GM12878 (cell line): Measurements from ENCODE around the gene ADAMTS2. TPM values are rescaled to one million over a fixed set of nuclear protein-coding genes. Genes with fewer than 3 reads are reported as not detected.

Experiments used
- ATAC-seq: fragments of 200-7000 bp; cut with Tn5 transposase; 3 replicates; pipeline ENCODE4 v1.9.1; 2020; ENCODE audit warnings: mild to moderate bottlenecking, moderate library complexity
- BruUV-seq: library from RNA; stranded (reverse); fragments of 400-500 nt; replicated peaks from 2 replicates; lab custom pipeline; 2021; lab: Mats Ljungman, UMichigan
- CTCF ChIA-PET: fragments of 300-600 bp; sonication (Branson Sonifier 250); formaldehyde crosslinking; extraction: SDS; loops from one replicate; lab custom pipeline; 2021; ENCODE audit warnings: inconsistent platforms; lab: Yijun Ruan, JAX
- POLR2A ChIA-PET: fragments of 350-600 bp; formaldehyde crosslinking; extraction: SDS; loops from one replicate; lab custom pipeline; 2021; ENCODE audit warnings: inconsistent platforms; lab: Charles Lee
- RAD21 ChIA-PET: fragments of 300-600 bp; sonication (Branson Sonifier 250); formaldehyde crosslinking; loops from one replicate; lab custom pipeline; 2023; ENCODE audit warnings: antibody characterized with exemption; ENCODE audit not compliant: unreplicated experiment; lab: Charles Lee
- SMC1A ChIA-PET: fragments of 300-600 bp; sonication (Branson Sonifier 250); formaldehyde crosslinking; loops from one replicate; lab custom pipeline; 2023; ENCODE audit not compliant: unreplicated experiment, uncharacterized antibody; lab: Charles Lee
- DNase-seq: peaks from one replicate; pipeline ENCODE4 v3.0.0-alpha.2; 2011; ENCODE audit warnings: low read depth, low spot score
- FAIRE-seq: peaks from 3 replicates; lab custom pipeline; 2011; peaks lifted over from hg19 to GRCh38; lab: Jason Lieb, UNC
- H2AFZ ChIP-seq: 2 replicates; pipeline ENCODE4 v1.6.0; 2011; ENCODE audit warnings: low read depth, low read length, control low read depth; ENCODE audit not compliant: control insufficient read depth
- H3K27ac ChIP-seq: 2 replicates; pipeline ENCODE4 v1.5.1; 2011; ENCODE audit warnings: control low read depth; ENCODE audit not compliant: control insufficient read depth, insufficient read depth
- H3K27me3 ChIP-seq, 2 experiments: replicated peaks in 1 of 2; 2 replicates each; pipeline versions ENCODE4 v1.6.0 to v1.6.1; 2011; ENCODE audit warnings: low read length in 1 of 2; ENCODE audit not compliant: control insufficient read depth in 2 of 2, insufficient read depth in 2 of 2
- H3K36me3 ChIP-seq, 2 experiments: 2 replicates each; pipeline ENCODE4 v1.5.1; 2011; ENCODE audit warnings: low read length in 1 of 2; ENCODE audit not compliant: control insufficient read depth in 2 of 2, insufficient read depth in 2 of 2
- H3K4me1 ChIP-seq: 2 replicates; pipeline ENCODE4 v1.6.1; 2011; ENCODE audit warnings: mild to moderate bottlenecking, low read length, moderate library complexity, mixed read lengths; ENCODE audit not compliant: control insufficient read depth, insufficient read depth
- H3K4me2 ChIP-seq: 2 replicates; pipeline ENCODE4 v1.6.0; 2011; ENCODE audit warnings: control low read depth; ENCODE audit not compliant: control insufficient read depth, insufficient read depth
- H3K4me3 ChIP-seq: fragments of 200-600 bp; sonication (generic); 2 replicates; pipeline ENCODE4 v1.5.1; 2016
- H3K79me2 ChIP-seq: 2 replicates; pipeline ENCODE4 v1.6.0; 2011; ENCODE audit warnings: low read length; ENCODE audit not compliant: control insufficient read depth, insufficient read depth
- H3K9ac ChIP-seq: 2 replicates; pipeline ENCODE4 v1.8.0; 2011; ENCODE audit warnings: low read length, control low read depth, mixed read lengths; ENCODE audit not compliant: control insufficient read depth, insufficient read depth
- H3K9me3 ChIP-seq: replicated peaks from 3 replicates; pipeline ENCODE4 v1.5.1; 2011; ENCODE audit warnings: mild to moderate bottlenecking, low read length; ENCODE audit not compliant: control insufficient read depth, insufficient read depth
- H4K20me1 ChIP-seq: 2 replicates; pipeline ENCODE4 v1.6.0; 2011; ENCODE audit not compliant: control insufficient read depth, insufficient read depth
- BMI1 ChIP-seq: fragments of 450-650 bp; IDR thresholded peaks from 2 replicates; pipeline ENCODE4 v1.6.1; 2016; ENCODE audit warnings: mild to moderate bottlenecking, moderate library complexity, borderline replicate concordance
- BRCA1 ChIP-seq: IDR thresholded peaks from 2 replicates; pipeline ENCODE4 v1.6.1; 2011; ENCODE audit warnings: low read depth, low read length, improper control_type of control experiment
- CTCF ChIP-seq, 3 experiments: IDR thresholded peaks in 2 of 3; conservative IDR thresholded peaks in 1 of 3; 2 replicates each; pipeline ENCODE4 v1.5.1; 2011; ENCODE audit warnings: low read depth in 3 of 3, low read length in 3 of 3, mild to moderate bottlenecking in 3 of 3, control low read depth in 2 of 3, moderate library complexity in 2 of 3, inconsistent platforms in 1 of 3, mixed read lengths in 1 of 3; ENCODE audit not compliant: control insufficient read depth in 2 of 3, insufficient read depth in 1 of 3; ENCODE audit errors: extremely low read depth in 1 of 3
- DPF2 ChIP-seq: fragments of 450-650 bp; IDR thresholded peaks from 2 replicates; pipeline ENCODE4 v1.6.1; 2017; ENCODE audit warnings: mild to moderate bottlenecking
- E4F1 ChIP-seq: fragments of 450-650 bp; IDR thresholded peaks from 2 replicates; pipeline ENCODE4 v1.6.1; 2018; ENCODE audit warnings: borderline replicate concordance, mild to moderate bottlenecking; ENCODE audit not compliant: partially characterized antibody
- FOXK2 ChIP-seq: fragments of 450-650 bp; IDR thresholded peaks from 2 replicates; pipeline ENCODE4 v1.6.1; 2017; ENCODE audit warnings: mild to moderate bottlenecking, moderate library complexity
- MLLT1 ChIP-seq: fragments of 450-650 bp; IDR thresholded peaks from 2 replicates; pipeline ENCODE4 v1.6.1; 2016; ENCODE audit warnings: mild to moderate bottlenecking
- MYC ChIP-seq: IDR thresholded peaks from 2 replicates; pipeline ENCODE4 v1.6.1; 2011; ENCODE audit warnings: mild to moderate bottlenecking, low read length, moderate library complexity, inconsistent platforms; ENCODE audit not compliant: insufficient read depth, insufficient replicate concordance, insufficient read length, severe bottlenecking
- SKIL ChIP-seq: fragments of 450-650 bp; IDR thresholded peaks from 2 replicates; pipeline ENCODE4 v1.6.1; 2017; ENCODE audit warnings: mild to moderate bottlenecking, low read depth, inconsistent platforms; ENCODE audit not compliant: poor library complexity, severe bottlenecking
- USF2 ChIP-seq: IDR thresholded peaks from 2 replicates; pipeline ENCODE4 v1.6.1; 2011; ENCODE audit warnings: low read depth, low read length, improper control_type of control experiment, borderline replicate concordance
- ZNF274 ChIP-seq: IDR thresholded peaks from one replicate; pipeline ENCODE4 v1.8.0; 2011; ENCODE audit not compliant: insufficient read length, insufficient read depth
- WGBS: methylation state at CpG from one replicate; pipeline ENCODE4 v1.1.6; 2016; ENCODE audit warnings: low lambda C conversion rate; ENCODE audit not compliant: insufficient replicate concordance, insufficient coverage; ENCODE audit errors: missing lambda C conversion rate; 5-methylcytosine and 5-hydroxymethylcytosine counted together
- in situ Hi-C: fragments of 300-500 bp; cut with MboI; formaldehyde crosslinking; loops from 9 replicates; pipeline ENCODE4 v1.14.3; 2018; ENCODE audit warnings: mixed read lengths
- intact Hi-C: fragments of 100-400 bp; cut with micrococcal nuclease; formaldehyde crosslinking; loops from one replicate; pipeline ENCODE4 v1.14.2; 2022; ENCODE audit not compliant: unreplicated experiment
- polyA plus RNA-seq, 11 experiments: library from polyadenylated mRNA; depleted of rRNA in 4 of 11; unstranded in 6 of 11; stranded (reverse) in 5 of 11; fragments of >200 nt; fragmentation: Nextera tagmentation in 4 of 11; fragmentation: Illumina TruSeq in 1 of 11; extraction: Ambion mirVana in 4 of 11; extraction: Trizol in 1 of 11; gene quantifications; 1 replicate in 1 of 11; 2 replicates in 10 of 11; pipeline versions ENCODE4 v1.2.1 to v1.2.3, GENCODE V29; 2011 to 2016; ENCODE audit warnings: inconsistent platforms in 2 of 11, missing spikeins in 2 of 11, low read depth in 1 of 11
- total RNA-seq, 4 experiments: library from RNA; depleted of rRNA in 3 of 4; stranded (reverse); fragments of >200 nt in 3 of 4; fragmentation: Illumina TruSeq in 1 of 4; extraction: Trizol in 1 of 4; gene quantifications; 2 replicates each; pipeline versions ENCODE4 v1.2.1 to v1.2.3, GENCODE V29; 2013 to 2021

The ADAMTS2 gene
- total and polyA plus RNA-seq, 10 of the 15 experiments (the other 5 are each of a cell fraction or from before 2014, with no cell fraction given), result 0.03 to 0.05 TPM; not detected in 8

- H3K4me2 ChIP-seq, result no peak overlapping the region
- no TSS peak for BruUV-seq
- ChIA-PET CTCF (no interaction called here), POLR2A (no interaction called here), RAD21 (no interaction called here), SMC1A (no interaction called here)
- 20% methylated on average over 14 of the region's 15 CpGs for WGBS
- ATAC-seq (no peak), DNase-seq (no peak), FAIRE-seq (no peak)
- H3K36me3 ChIP-seq, result no peaks in the 10 kb centered on the region
- no peaks in the 10 kb centered on the region for H3K4me1 ChIP-seq
- no peak overlapping the region for H2AFZ ChIP-seq
- H3K27ac ChIP-seq, result no peak overlapping the region
- no peaks in the 10 kb centered on the region for H3K79me2 ChIP-seq
- in situ Hi-C loops (no loop called here), intact Hi-C loops (no loop called here)
- H3K9ac ChIP-seq, result no peak overlapping the region
- H3K9me3 ChIP-seq, result no peaks in the 10 kb centered on the region; the same call in 2 of the 3 replicates
- H3K27me3 ChIP-seq, result no peaks in the 10 kb centered on the region
- no peaks in the 10 kb centered on the region for H4K20me1 ChIP-seq
- no peak overlapping the region for H3K4me3 ChIP-seq
- TF ChIP-seq BMI1 (no peak), ZNF274 (no peak), CTCF (IDR thresholded peaks at IDR 0.05 in 2 of 3, conservative IDR thresholded peaks at IDR 0.05 in 1 of 3; ENCODE audit: control insufficient read depth in 2 of 3, extremely low read depth in 1 of 3, insufficient read depth in 1 of 3, low read depth in 3 of 3, low read length in 3 of 3) (no peak), FOXK2 (no peak), MLLT1 (no peak), BRCA1 (no peak), E4F1 (no peak), USF2 (no peak), DPF2 (no peak), SKIL (no peak), MYC (no peak)
Measured at GRCh38 chr5:179163236-179164155, 181.8 kb downstream of the ADAMTS2 start.
